Vagina (tissue), 2 donors: Measurements from ENCODE around the gene TNIK. TPM values are rescaled to one million over a fixed set of nuclear protein-coding genes. Genes with fewer than 3 reads are reported as not detected.

Source experiments
- DNase-seq, 2 donors: peaks; one replicate each; pipeline ENCODE4 v3.0.0-alpha.2; 2017; ENCODE audit errors: extremely low spot score in 2 of 2
- H3K27ac ChIP-seq: fragments of 200-600 bp; sonication (generic); one replicate; pipeline ENCODE4 v1.5.1; 2019
- H3K27me3 ChIP-seq: fragments of 200-600 bp; sonication (generic); one replicate; pipeline ENCODE4 v1.5.1; 2019
- H3K36me3 ChIP-seq, 2 donors: fragments of 200-600 bp; sonication (generic); one replicate each; pipeline ENCODE4 v1.5.1; 2017 to 2019
- H3K4me1 ChIP-seq: fragments of 200-600 bp; sonication (generic); one replicate; pipeline ENCODE4 v1.5.1; 2019
- H3K4me3 ChIP-seq, 2 donors: fragments of 200-600 bp; sonication (generic); 1 replicate in 1 of 2; 2 replicates in 1 of 2; pipeline ENCODE4 v1.5.1; 2016 to 2019
- H3K9me3 ChIP-seq: fragments of 200-600 bp; sonication (generic); one replicate; pipeline ENCODE4 v1.5.1; 2019
- POLR2A ChIP-seq, 2 donors: fragments of 450-650 bp; IDR thresholded peaks; one replicate each; pipeline ENCODE4 v1.6.1; 2017; ENCODE audit warnings: antibody characterized with exemption in 2 of 2, mild to moderate bottlenecking in 2 of 2, moderate library complexity in 2 of 2
- POLR2AphosphoS5 ChIP-seq, 2 donors: sonication (generic); formaldehyde crosslinking; IDR thresholded peaks; one replicate each; pipeline ENCODE4 v1.9.0; 2017; ENCODE audit warnings: antibody characterized with exemption in 2 of 2, mild to moderate bottlenecking in 2 of 2, low read depth in 1 of 2; ENCODE audit not compliant: insufficient read depth in 1 of 2
- intact Hi-C: fragments of 100-400 bp; cut with DNase I; formaldehyde crosslinking; loops from one replicate; pipeline ENCODE4 v1.15.1; 2023
- total RNA-seq: library from RNA; depleted of rRNA; stranded (reverse); fragments of >200 nt; gene quantifications from one replicate; pipeline ENCODE4 v1.2.3, GENCODE V29; 2016
- TF ChIP-seq, protein P1 (sequence below), 3 experiments: fragments of 450-650 bp in 2 of 3; fragments of 200-600 bp in 1 of 3; sonication (generic) in 1 of 3; IDR thresholded peaks; one replicate each; pipeline ENCODE4 v1.5.1; 2017 to 2019; ENCODE audit warnings: antibody characterized with exemption in 3 of 3, mild to moderate bottlenecking in 2 of 3, moderate library complexity in 2 of 3

The TNIK gene
- total RNA-seq, 1 donor from 2014 or later = 5.9 TPM

DNA sequence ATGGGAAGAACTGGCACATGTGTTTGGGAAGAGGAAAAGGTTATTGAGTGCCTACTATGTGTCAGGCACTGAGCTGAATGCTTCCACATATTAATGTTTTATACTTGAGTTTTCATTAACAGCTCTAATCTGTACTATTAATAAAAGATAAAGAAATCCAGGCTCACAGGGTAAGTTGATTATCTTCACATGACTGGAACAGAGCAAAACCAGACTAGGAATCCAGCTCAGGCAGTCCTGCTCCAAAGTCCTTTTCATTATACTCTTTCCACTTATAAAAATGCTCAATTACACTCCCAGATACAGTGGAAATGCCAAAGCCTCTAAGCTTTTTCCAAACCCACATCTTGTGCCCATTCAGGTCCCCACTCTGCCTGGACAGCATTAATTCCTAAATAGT, 97.6 kb downstream of the TNIK start:
- intact Hi-C loops = no loop called here
- Histone ChIP-seq H3K27ac (no peak overlapping the region), H3K4me1 (no peaks in the 10 kb centered on the region), H3K9me3 (no peaks in the 10 kb centered on the region), H3K4me3 (no peak overlapping the region), H3K27me3 (no peaks in the 10 kb centered on the region), H3K36me3 (no peaks in the 10 kb centered on the region)
- no peak for DNase-seq
- TF ChIP-seq, protein P1, sequence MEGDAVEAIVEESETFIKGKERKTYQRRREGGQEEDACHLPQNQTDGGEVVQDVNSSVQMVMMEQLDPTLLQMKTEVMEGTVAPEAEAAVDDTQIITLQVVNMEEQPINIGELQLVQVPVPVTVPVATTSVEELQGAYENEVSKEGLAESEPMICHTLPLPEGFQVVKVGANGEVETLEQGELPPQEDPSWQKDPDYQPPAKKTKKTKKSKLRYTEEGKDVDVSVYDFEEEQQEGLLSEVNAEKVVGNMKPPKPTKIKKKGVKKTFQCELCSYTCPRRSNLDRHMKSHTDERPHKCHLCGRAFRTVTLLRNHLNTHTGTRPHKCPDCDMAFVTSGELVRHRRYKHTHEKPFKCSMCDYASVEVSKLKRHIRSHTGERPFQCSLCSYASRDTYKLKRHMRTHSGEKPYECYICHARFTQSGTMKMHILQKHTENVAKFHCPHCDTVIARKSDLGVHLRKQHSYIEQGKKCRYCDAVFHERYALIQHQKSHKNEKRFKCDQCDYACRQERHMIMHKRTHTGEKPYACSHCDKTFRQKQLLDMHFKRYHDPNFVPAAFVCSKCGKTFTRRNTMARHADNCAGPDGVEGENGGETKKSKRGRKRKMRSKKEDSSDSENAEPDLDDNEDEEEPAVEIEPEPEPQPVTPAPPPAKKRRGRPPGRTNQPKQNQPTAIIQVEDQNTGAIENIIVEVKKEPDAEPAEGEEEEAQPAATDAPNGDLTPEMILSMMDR (IDR thresholded peaks at IDR 0.05) = no peak
- TF ChIP-seq POLR2A (IDR thresholded peaks at IDR 0.05) (no peak), POLR2AphosphoS5 (IDR thresholded peaks at IDR 0.05; ENCODE audit: insufficient read depth in 1 of 2, low read depth in 1 of 2) (no peak)

DNA sequence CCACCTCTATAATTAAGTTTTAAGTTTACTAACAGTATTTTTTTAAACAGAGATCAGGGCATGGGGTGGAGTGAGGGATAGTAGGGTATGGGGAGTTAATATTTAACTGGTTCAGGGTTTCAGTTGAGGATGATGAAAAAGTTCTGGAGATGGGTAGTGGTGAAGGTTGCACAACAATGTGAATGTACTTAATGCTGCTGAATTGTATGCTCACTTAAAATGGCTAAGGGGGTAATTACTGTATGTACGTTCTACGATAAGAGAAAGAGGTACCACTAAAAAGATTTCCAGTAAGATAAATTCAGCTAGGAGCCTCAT, 101.4 kb downstream of the TNIK start:
- H3K36me3 ChIP-seq = no peaks in the 10 kb centered on the region
- intact Hi-C loops = no loop called here
- DNase-seq = no peak
- H3K27me3 ChIP-seq = no peaks in the 10 kb centered on the region
- H3K4me1 ChIP-seq = no peaks in the 10 kb centered on the region
- no peak for TF ChIP-seq POLR2AphosphoS5 (IDR thresholded peaks at IDR 0.05; ENCODE audit: insufficient read depth in 1 of 2, low read depth in 1 of 2)
- no peak for TF ChIP-seq POLR2A (IDR thresholded peaks at IDR 0.05)
- TF ChIP-seq, protein P1 (IDR thresholded peaks at IDR 0.05) = no peak
- H3K27ac ChIP-seq = no peak overlapping the region
- H3K4me3 ChIP-seq = no peak overlapping the region
- no peaks in the 10 kb centered on the region for H3K9me3 ChIP-seq

DNA sequence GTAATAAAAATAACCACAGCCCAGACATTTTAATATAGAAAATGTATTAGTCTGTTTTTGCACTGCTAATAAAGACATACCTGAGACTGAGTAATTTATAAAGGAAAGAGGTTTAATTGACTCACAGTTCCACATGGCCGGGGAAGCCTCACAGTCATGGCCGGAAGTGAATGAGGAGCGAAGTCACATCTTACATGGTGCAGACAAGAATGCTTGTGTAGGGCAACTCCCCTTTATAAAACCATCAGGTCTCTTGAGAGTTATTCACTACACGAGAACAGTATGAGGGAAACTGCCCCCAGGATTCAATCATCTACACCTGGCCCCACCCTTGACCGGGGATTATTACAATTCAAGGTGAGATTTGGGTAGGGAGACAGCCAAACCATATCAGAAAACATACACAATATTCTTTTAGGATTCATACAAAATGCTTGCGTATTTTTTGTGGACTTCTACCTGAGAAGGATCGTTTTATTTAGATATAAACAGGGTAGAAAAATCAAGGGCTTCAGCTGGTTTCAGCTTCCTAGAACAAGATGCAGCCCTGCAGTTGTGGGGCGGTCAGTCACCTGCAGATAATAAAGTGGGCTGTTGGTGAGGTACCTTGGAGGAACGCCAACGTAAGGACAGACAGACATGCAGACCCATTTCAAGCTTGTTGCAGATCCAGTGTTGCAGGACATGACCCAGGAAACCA, 101.9 kb downstream of the TNIK start:
- H3K4me1 ChIP-seq = no peaks in the 10 kb centered on the region
- H3K27ac ChIP-seq = no peak overlapping the region
- H3K9me3 ChIP-seq = no peaks in the 10 kb centered on the region
- H3K4me3 ChIP-seq = no peak overlapping the region
- H3K36me3 ChIP-seq = no peaks in the 10 kb centered on the region
- intact Hi-C loops = no loop called here
- TF ChIP-seq, protein P1 (IDR thresholded peaks at IDR 0.05) = no peak
- no peak for TF ChIP-seq POLR2AphosphoS5 (IDR thresholded peaks at IDR 0.05; ENCODE audit: insufficient read depth in 1 of 2, low read depth in 1 of 2)
- no peak for TF ChIP-seq POLR2A (IDR thresholded peaks at IDR 0.05)
- no peak for DNase-seq
- H3K27me3 ChIP-seq = no peaks in the 10 kb centered on the region

DNA sequence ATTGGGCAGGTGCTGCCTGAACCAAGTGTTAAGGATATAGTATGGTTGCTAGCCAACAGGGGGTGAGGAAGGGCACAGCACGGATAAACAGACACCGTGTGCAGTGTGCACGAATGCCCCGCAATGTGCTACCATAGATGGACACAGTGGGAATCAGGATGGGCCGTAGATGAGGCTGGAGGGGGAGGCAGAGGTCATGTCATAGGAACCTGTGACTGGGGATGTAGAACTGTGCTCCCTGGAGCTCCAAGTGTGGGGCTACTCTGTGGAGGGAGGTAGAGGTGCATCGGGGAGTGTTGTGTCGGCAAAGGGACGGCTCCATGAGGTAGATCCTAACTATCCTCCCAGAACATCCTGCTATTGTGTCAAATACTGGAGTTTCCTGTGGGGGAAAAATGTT, 102.5 kb downstream of the TNIK start:
- no peaks in the 10 kb centered on the region for H3K4me1 ChIP-seq

DNA sequence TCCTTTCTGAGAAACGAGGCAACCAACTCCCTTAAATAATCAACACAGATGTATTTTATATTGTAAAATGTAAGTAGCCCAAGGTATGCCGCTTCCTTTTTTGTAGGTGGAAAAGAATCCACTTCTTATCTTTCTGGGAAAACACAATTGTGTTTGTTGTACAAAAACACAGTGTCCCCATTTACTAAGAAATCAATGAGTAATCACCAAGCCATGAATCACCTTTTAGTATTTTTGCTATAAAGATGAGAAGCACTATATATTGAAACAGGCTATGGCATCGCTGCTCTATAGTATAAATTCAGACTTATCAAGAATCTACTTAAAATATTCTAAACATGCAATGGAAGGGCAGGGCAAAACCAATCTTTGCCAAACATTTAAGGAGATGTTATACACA, 104.0 kb downstream of the TNIK start:
- intact Hi-C loops = no loop called here
- Histone ChIP-seq H3K27me3 (no peaks in the 10 kb centered on the region), H3K9me3 (no peaks in the 10 kb centered on the region), H3K27ac (no peak overlapping the region), H3K4me3 (no peak overlapping the region), H3K36me3 (no peaks in the 10 kb centered on the region), H3K4me1 (no peaks in the 10 kb centered on the region)
- DNase-seq = no peak
- no peak for TF ChIP-seq POLR2A (IDR thresholded peaks at IDR 0.05)
- TF ChIP-seq POLR2AphosphoS5 (IDR thresholded peaks at IDR 0.05; ENCODE audit: insufficient read depth in 1 of 2, low read depth in 1 of 2) = no peak
- TF ChIP-seq, protein P1 (IDR thresholded peaks at IDR 0.05) = no peak

More for the DNA sequence above, 102.5 kb downstream of the TNIK start:
- intact Hi-C loops = no loop called here
- no peaks in the 10 kb centered on the region for H3K36me3 ChIP-seq
- no peaks in the 10 kb centered on the region for H3K9me3 ChIP-seq
- TF ChIP-seq POLR2AphosphoS5 (IDR thresholded peaks at IDR 0.05; ENCODE audit: insufficient read depth in 1 of 2, low read depth in 1 of 2) (no peak), POLR2A (IDR thresholded peaks at IDR 0.05) (no peak)
- TF ChIP-seq, protein P1 (IDR thresholded peaks at IDR 0.05) = no peak
- H3K27me3 ChIP-seq = no peaks in the 10 kb centered on the region
- H3K27ac ChIP-seq = no peak overlapping the region
- H3K4me3 ChIP-seq = no peak overlapping the region
- no peak for DNase-seq
